T-helper 2 cell (primary cell): ENCODE data around the gene MITF.

Experiments
- DNase-seq, 5 experiments: peaks; one replicate each; pipeline versions ENCODE4 v3.0.0 to v3.0.0-alpha.2; 2012 to 2022
- total RNA-seq, 2 donors: gene quantifications; one replicate each; lab custom pipeline; 2026; lab: John Stamatoyannopoulos, UW

MITF gene, protein sequence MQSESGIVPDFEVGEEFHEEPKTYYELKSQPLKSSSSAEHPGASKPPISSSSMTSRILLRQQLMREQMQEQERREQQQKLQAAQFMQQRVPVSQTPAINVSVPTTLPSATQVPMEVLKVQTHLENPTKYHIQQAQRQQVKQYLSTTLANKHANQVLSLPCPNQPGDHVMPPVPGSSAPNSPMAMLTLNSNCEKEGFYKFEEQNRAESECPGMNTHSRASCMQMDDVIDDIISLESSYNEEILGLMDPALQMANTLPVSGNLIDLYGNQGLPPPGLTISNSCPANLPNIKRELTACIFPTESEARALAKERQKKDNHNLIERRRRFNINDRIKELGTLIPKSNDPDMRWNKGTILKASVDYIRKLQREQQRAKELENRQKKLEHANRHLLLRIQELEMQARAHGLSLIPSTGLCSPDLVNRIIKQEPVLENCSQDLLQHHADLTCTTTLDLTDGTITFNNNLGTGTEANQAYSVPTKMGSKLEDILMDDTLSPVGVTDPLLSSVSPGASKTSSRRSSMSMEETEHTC
- 0 to 0.34 reads per million in 2 donors for total RNA-seq

GRCh38 chr3:69739204-69740102 lies at the start of gene MITF:
TSS of gene MITF (plus strand) at chr3:69739464. CDS start at chr3:69739598, 134 bp downstream.
- peak in 1 of 5 experiments; percentile 42 for DNase-seq

DNA sequence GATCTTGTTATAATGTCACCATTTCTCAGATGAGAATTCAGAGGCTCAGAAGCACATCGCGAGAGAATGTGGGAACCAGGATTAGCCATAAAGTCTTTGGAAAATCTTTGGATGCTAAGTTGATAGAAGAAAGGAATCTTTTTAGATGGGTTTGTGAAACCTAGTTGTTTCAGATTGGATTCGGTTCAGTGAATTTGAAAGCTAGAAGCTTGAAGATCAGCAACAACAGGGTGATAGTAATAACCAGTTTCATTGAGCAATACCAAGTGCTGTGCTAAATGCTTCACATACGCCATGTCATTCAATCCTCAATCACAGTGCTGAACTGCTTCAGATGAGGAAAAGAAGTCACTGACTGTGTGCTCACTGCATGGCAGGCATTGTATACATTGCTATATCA lies 47.4 kb upstream of the MITF start:
- no peak for DNase-seq

GRCh38 chr3:69692761-69693160 lies 46.5 kb upstream of the MITF start:
- no peak for DNase-seq

DNA sequence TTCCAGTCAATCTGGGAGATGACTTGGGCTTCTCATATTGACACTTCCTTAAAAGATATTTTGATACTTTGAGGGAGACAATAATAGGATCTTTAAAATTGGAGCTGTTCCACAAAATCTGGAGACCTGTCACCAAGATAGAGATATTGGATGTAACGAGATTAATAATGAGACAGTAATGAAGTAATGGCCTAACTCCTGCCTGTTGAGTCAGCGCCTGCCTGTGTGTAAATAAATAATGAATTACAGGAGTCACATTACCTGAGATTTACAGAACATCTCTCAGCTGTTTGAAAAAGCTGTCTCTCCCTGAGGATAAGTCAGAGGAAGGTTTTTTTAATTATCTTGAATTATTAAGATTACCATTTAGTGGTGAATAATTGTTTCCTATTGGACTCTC lies 43.8 kb upstream of the MITF start:
- DNase-seq: no peak

DNA sequence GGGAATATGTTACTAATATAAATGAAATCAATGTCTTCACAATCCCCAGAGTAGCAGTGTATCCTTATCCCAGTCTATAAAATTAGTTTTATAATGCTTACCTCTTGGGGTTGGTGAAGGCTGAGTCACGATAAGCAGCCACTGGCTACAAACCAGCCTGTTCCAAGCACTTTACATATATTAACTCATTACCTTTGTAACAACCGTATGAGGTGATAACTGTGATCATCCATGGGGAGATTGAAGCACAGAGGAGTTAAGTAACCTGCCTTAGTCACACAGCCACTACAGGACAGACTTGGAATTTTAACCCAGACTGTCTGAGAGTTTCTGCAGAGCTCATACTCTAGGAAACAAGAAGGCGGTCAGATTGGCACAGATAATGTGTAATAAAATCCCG lies 43.3 kb upstream of the MITF start:
- no peak for DNase-seq

DNA sequence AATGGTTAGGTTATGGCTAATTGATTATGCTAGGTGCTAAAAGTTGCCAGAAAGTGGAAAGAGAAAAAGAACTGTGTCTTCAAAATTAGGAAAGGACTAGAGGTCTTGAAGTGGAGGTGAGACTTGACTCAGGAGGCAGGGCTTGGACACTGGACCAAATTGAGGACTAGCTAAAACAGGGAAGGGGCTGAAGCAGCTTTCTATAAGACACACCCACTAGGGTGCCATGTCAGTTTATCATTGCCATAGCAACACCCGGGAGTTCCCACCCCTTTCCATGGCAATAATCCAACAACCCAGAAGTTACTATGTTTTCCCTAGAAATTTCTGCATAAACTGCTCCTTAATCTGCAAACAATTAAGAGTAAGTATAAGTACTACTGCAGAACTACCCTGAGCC lies 42.9 kb upstream of the MITF start:
- DNase-seq: no peak

DNA sequence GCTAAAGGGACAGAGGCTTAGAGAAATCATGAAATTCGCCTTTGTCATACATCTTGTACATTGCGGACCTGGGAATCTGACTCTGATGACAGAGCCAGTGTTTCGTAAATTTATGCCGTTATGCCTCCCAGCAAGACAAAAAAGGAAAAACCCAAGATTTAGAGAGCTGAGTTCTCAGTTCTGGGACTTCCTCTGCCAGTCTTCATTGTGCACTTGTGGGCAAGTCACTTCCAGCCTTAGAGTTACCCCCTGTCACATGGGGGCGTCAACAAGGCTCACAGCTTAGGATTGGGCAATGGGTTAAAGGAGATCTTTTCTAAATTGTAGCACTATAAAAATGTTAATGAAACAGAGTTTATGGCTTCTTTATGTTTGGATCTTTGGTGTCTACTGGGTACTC lies 41.9 kb upstream of the MITF start:
- no peak for DNase-seq

- no peak for DNase-seq
Observed at GRCh38 chr3:69698728-69699127, 40.5 kb upstream of the MITF start.

- DNase-seq: no peak
Observed at GRCh38 chr3:69699183-69699582, 40.1 kb upstream of the MITF start.

DNA sequence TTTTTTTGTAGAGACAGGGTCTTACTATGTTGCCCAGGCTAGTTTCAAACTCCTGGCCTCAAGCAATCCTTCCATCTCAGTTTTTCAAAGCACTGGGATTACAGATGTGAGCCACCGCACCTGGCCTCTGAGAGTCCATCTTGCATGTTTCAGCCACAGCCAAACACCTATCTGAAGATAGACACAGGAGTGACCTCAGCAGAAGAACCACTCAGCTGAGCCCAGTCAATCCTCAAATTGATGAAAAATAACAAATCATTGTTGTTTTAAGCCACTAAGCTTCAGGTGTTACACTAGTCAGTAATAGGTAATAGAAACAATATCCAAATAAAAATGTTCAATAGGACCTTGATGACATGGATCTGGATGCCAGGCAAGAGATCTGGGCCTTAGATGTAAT lies 38.3 kb upstream of the MITF start:
- no peak for DNase-seq

- no peak for DNase-seq
Observed at GRCh38 chr3:69710153-69710977, 28.9 kb upstream of the MITF start.

DNA sequence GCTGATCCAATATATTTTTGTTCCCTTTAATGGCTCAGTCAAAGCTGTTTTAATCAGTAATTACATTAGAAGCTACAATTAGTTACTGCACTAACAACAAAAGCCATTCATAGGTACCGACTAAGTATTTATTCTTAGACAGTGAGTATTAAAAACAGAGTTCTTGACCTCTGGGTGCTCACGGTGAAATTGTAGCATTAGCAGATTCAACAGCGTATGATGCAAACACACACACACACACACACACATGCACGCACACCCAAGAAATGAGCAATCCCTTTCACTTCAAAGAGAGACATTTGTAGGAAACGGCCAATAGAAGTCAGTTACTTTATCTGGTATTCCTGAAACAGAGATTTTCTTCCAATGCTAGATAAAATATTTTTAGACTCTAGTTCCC lies 27.0 kb upstream of the MITF start:
- no peak for DNase-seq

DNA sequence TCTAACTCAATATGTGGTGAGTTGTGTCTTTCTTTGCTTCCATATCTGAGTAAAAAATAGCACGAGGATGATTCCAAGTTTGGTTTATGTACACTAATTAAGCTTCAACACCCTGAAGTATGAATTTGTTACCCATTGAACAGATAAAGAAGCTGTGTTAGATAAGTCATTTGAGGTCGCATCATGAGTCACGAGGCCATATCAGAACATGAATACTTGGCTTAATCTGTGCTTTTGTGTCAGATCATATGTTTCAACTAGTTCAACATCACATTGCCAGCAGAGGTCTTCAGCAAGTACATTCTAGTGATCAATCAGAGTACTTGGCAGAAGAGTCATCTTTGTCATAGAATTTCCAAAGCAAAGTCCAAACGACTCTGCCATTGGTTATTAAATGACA lies 26.3 kb upstream of the MITF start:
- no peak for DNase-seq

DNA sequence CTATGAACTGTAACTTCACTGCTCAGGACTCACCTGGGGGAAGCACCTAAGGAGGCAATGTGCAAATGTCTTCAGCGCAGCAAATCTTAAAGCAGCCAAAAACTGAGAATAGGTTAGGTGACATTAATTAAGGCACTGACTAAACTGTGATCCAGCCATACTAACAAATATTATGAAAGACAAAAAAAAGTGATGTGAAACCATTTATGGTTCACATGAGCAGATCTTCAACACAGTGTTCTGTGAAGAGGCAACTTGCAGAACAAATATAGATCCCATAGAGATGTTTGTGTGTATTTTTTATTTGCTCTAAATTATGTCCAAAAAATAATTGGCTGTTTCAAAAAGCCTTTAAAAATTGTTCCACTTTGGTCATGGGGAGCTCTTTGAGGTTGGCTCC lies 24.1 kb upstream of the MITF start:
- no peak for DNase-seq

DNA sequence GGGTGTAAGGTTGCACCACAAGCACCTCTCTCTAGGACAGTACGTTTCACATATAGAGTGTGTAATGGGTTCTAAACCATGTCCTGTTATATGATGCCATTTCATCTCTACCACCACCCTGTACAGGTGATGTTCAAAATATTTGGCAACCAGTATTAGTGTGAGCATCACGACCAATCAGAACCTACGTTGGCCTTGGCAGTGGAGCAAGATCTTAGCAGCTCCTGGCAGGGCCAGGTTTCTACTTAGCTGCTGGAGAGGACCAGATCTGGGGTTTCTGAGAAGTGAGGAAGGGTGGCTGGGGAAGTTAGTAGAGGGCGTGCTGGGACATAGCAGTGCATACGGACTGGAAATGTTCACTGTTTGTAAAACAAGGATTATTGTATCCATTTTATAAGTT lies 23.1 kb upstream of the MITF start:
- no peak for DNase-seq

GRCh38 chr3:69718866-69719586 lies 20.2 kb upstream of the MITF start:
- DNase-seq: no peak

DNA sequence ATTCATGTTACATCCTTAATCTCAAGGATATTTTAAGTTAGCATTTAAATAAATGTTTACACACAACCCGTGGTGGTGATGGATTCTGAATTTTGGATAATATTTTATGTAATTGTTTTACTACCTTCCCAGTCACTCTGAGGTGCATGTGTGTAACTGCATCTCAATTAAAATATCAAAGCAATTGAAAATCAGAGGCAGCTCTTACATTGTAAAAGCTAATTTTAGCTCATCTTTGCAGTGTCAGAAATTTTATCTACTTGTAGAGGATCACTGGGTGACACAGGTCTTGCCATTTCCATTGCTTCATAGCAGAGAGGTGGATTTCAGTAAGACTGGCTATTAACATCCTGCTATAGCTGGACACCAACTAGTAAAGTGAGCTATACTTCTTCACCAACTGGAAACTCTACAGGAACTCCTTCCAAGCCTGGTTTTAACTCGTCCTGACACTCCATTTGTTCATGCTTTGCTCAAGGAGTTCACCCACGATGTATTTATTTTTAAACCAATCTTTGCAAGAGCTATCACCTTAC lies 19.6 kb upstream of the MITF start:
- DNase-seq: no peak

DNA sequence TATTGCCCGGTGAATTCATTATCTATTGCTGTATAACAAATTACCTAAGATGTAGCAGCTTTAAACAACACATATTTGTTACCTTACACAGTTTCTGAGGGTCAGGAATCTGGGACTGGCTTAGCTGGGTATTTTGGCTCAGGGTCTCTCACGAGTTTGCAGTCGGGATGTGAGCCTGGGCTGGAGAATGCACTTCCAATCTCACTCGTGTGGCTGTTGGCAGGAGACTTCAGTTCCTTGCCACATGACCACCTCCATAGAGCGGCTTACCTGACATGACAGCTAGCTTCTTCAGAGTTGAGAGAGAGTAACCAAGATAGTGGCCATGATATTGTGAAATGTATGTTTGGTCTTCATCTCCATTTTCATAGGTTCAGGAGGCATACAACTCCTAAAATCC lies 18.4 kb upstream of the MITF start:
- no peak for DNase-seq

- no peak for DNase-seq
Observed at GRCh38 chr3:69723389-69723788, 15.9 kb upstream of the MITF start.

DNA sequence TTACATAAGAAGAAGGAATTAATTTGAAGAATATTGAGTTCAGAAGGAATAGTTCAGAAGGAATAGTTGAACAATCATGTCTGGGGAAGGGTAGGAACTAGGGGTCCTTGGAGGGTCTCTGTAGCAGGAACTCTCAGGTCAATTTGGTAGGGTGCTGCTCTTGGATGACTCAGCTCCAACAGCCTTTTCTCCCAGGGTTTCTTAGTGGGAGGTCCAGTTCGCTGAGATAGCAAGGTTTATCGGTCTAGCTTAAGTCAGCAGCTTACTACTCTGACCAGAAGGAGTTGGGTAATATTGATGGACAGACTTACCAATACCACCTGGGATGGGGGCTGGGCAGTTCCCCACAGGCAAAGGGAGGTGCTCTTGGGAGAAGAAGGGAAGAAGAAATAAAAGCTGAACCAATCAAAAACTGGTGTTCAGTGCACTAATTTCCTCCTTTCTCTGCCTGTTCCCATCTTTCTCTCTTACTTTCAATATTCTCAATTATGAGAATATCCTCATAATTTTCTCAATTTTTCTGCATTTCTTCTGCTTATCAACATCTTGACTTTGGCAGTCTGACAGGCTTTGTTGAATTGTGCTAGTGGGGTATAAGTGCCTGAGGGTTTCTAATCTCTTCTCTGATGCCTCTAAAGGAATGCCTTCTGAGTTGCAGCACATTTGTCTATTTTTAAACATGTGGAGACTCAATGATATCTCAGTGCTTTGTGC lies 14.4 kb upstream of the MITF start:
- DNase-seq: no peak

DNA sequence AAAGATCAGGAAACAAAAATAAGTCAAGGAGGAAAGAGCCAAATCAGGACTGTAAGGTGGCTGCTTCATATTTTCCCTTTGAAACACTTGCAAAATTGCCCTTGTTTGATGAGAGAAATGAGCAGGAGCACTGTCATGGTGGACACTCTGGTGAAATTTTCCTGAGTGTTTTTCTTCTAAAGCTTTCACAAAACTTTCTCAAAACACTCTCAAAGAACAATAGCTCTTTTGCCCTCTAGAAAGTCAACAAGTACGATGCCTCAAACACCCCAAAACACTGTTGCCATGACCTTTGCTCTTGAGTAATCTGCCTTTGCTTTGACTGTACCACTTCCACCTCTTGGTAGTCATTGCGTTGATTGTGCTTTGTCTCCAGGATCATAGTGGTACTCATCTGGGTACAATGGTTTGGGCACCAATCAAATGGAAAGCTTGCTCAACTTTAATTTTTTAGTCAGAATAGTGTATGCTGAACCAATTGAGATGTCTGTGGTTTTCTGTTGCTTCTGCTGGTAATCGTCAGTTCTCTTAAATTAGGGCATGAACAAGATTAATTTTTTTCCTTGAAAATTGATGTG lies 13.2 kb upstream of the MITF start:
- DNase-seq: no peak
